ENCODE data around the gene NPHP4. TPM values are rescaled to one million over a fixed set of nuclear protein-coding genes. Genes with fewer than 3 reads are reported as not detected.

NPHP4 gene
- total RNA-seq, 1 experiment from 2014 or later = 20.0 TPM

DNA sequence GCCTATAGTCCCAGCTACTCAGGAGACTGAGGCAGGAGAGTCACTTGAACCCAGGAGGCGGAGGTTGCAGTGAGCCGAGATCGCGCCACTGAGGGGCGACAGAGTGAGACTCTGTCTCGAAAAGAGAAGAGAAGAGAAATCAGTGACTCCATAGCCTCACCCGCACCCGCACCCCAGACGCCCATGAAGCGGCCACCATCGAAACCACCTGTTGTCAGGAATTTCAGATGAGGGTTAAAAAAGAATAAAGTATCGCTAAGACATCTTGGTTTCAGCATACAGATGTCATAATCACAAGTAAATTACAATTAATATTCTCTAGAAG is 47.4 kb downstream of the NPHP4 start:
- H3K4me3 ChIP-seq (replicated peaks in 1 of 2; ENCODE audit: low read depth in 1 of 2, low read length in 2 of 2) = no peak overlapping the region
- no peak overlapping the region for H3K27ac ChIP-seq (ENCODE audit: low read depth, low read length)
- intact Hi-C loops (cut with micrococcal nuclease) = no loop called here
- ChIA-PET CTCF (no interaction called here), RAD21 (ENCODE audit: low non-redundant PET in 1 of 2, low total read pairs in 2 of 2, uncharacterized antibody in 2 of 2, unreplicated experiment in 2 of 2) (no interaction called here), POLR2A (no interaction called here)
- ATAC-seq (no peak), DNase-seq (ENCODE audit: low read depth, low spot score) (no peak)
- H3K36me3 ChIP-seq (ENCODE audit: control insufficient read depth in 1 of 2, insufficient read depth in 2 of 2, low read length in 2 of 2) = peaks cover 0 to 6% of the 10 kb centered on the region in 2 experiments; a peak in 2 of 4 replicates
- no peaks in the 10 kb centered on the region for H3K9me3 ChIP-seq (ENCODE audit: control insufficient read depth in 1 of 2, insufficient read depth in 1 of 2, low read depth in 1 of 2, low read length in 2 of 2)
- no peaks in the 10 kb centered on the region for H3K27me3 ChIP-seq (ENCODE audit: insufficient read depth, low read length)
- no peaks in the 10 kb centered on the region for H3K4me1 ChIP-seq (ENCODE audit: control insufficient read depth in 1 of 2, insufficient read depth in 2 of 2, low read length in 2 of 2)
- BruUV-seq (replicated peaks) = no TSS peak
- no peak overlapping the region for H2AFZ ChIP-seq (ENCODE audit: low read depth, low read length, poor library complexity, severe bottlenecking)
- no peaks in the 10 kb centered on the region for H3K79me2 ChIP-seq (ENCODE audit: insufficient read depth, low read length)
- no peaks in the 10 kb centered on the region for H3K9me2 ChIP-seq (ENCODE audit: insufficient read depth)
- H4K20me1 ChIP-seq (ENCODE audit: insufficient read depth) = no peaks in the 10 kb centered on the region
- no peak overlapping the region for H3K9ac ChIP-seq (ENCODE audit: low read length)
- H3K4me2 ChIP-seq (ENCODE audit: low read length) = no peak overlapping the region
- no peak for TF ChIP-seq TCF7L2 (IDR thresholded peaks at IDR 0.05; ENCODE audit: borderline replicate concordance, extremely low read depth, insufficient read depth, insufficient read length)
- TF ChIP-seq EZH2 (IDR thresholded peaks at IDR 0.05) = no peak
- TF ChIP-seq REST (IDR thresholded peaks at IDR 0.05; ENCODE audit: low read depth) = no peak
- TF ChIP-seq ZFX (IDR thresholded peaks at IDR 0.05) = no peak
- TF ChIP-seq EGR1 (IDR thresholded peaks at IDR 0.05; ENCODE audit: low read depth) = no peak
- TF ChIP-seq ATF3 (IDR thresholded peaks at IDR 0.05) = no peak
- TF ChIP-seq YY1 (IDR thresholded peaks at IDR 0.05; ENCODE audit: extremely low read depth, insufficient replicate concordance, low read depth, low read length) = no peak
- no peak for TF ChIP-seq RAD21 (IDR thresholded peaks at IDR 0.05; ENCODE audit: low read depth)
- no peak for TF ChIP-seq CBX3 (IDR thresholded peaks at IDR 0.05; ENCODE audit: low read depth)
- TF ChIP-seq, protein P1, sequence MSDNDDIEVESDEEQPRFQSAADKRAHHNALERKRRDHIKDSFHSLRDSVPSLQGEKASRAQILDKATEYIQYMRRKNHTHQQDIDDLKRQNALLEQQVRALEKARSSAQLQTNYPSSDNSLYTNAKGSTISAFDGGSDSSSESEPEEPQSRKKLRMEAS (IDR thresholded peaks at IDR 0.05) = no peak
- TF ChIP-seq ZNF274 (IDR thresholded peaks at IDR 0.05; ENCODE audit: low read depth, low read length) = no peak
- no peak for TF ChIP-seq JUND (IDR thresholded peaks at IDR 0.05)
- no peak for TF ChIP-seq FOSL1 (IDR thresholded peaks at IDR 0.05; ENCODE audit: low read depth)
- TF ChIP-seq ELF1 (IDR thresholded peaks at IDR 0.05; ENCODE audit: borderline replicate concordance, low read depth) = no peak
